Ovary (tissue), 10 donors: ENCODE measurements around the gene AIFM1. TPM values are rescaled to one million over a fixed set of nuclear protein-coding genes. Genes with fewer than 3 reads are reported as not detected.

Source experiments
- DNase-seq, 5 donors: peaks; one replicate each; pipeline ENCODE4 v3.0.0-alpha.2; 2019 to 2020
- H3K27ac ChIP-seq, 2 donors: fragments of 200-600 bp; one replicate each; pipeline versions ENCODE4 v1.5.1 to v1.8.0; 2019 to 2022
- H3K27me3 ChIP-seq: fragments of 200-600 bp; one replicate; pipeline ENCODE4 v1.8.0; 2022
- H3K36me3 ChIP-seq: fragments of 200-600 bp; sonication (generic); one replicate; pipeline ENCODE4 v1.5.1; 2019
- H3K4me1 ChIP-seq: one replicate; pipeline ENCODE4 v1.8.1; 2013; ENCODE audit warnings: mild to moderate bottlenecking, moderate library complexity; ENCODE audit not compliant: insufficient read depth
- H3K4me3 ChIP-seq: fragments of 200-600 bp; sonication (generic); one replicate; pipeline ENCODE4 v1.5.1; 2017
- H3K9me3 ChIP-seq, 2 donors: fragments of 200-600 bp in 1 of 2; sonication (generic) in 1 of 2; one replicate each; pipeline versions ENCODE4 v1.5.1 to v1.8.1; 2013 to 2019; ENCODE audit warnings: mild to moderate bottlenecking in 1 of 2, moderate library complexity in 1 of 2
- CTCF ChIP-seq, 3 donors: fragments of 450-650 bp in 2 of 3; fragments of 200-600 bp in 1 of 3; IDR thresholded peaks; one replicate each; pipeline versions ENCODE4 v1.5.1 to v1.8.0; 2016 to 2022; ENCODE audit warnings: antibody characterized with exemption in 3 of 3, mild to moderate bottlenecking in 1 of 3
- EP300 ChIP-seq: sonication (generic); formaldehyde crosslinking; IDR thresholded peaks from one replicate; pipeline ENCODE4 v1.6.1; 2017; ENCODE audit warnings: antibody characterized with exemption
- POLR2A ChIP-seq: fragments of 450-650 bp; IDR thresholded peaks from one replicate; pipeline ENCODE4 v1.6.1; 2017; ENCODE audit warnings: antibody characterized with exemption, mild to moderate bottlenecking, moderate library complexity
- WGBS, 3 donors: extraction: QIAGEN DNeasy Blood & Tissue Kit in 1 of 3; methylation state at CpG; one replicate each; pipeline versions ENCODE4 v1.1.5 to v1.1.7; 2013 to 2017; 5-methylcytosine and 5-hydroxymethylcytosine counted together
- intact Hi-C, 4 donors: fragments of 100-400 bp; cut with DNase I; formaldehyde crosslinking; loops; one replicate each; pipeline versions ENCODE4 v1.11.0 to v1.15.1; 2022 to 2023
- long read RNA-seq, 3 donors: library from polyadenylated mRNA in 2 of 3; unstranded in 2 of 3; transcript quantifications; one replicate each; pipeline ENCODE4 v2.0.0 and lab custom pipeline, GENCODE V29; 2021 to 2026
- polyA plus RNA-seq, 2 donors: library from polyadenylated mRNA; stranded (reverse); fragments of 200-250 nt in 1 of 2; fragments of 350-450 nt in 1 of 2; fragmentation: Illumina TruSeq in 1 of 2; extraction: RNeasy Lipid Tissue Mini Kit (QIAGEN cat#74804) in 1 of 2; gene quantifications; one replicate each; pipeline ENCODE4 v1.2.3, GENCODE V29; 2013 to 2014
- total RNA-seq, 7 donors: library from RNA; depleted of rRNA in 2 of 7; stranded (reverse); fragments of >200 nt in 2 of 7; fragmentation: NEBNext Ultra II Directional in 3 of 7; extraction: Animal tissue kit (Norgen Biotek cat#: 25700) in 3 of 7; gene quantifications; one replicate each; pipeline versions ENCODE4 v1.1.0 to v1.2.4, GENCODE V29; 2016 to 2023
- donor health status: DM: no; HTN: no; CAD: no; lungs with moderate emphysema.
- donor health status: DM: no; HTN: no; CAD: no.
- donor health status: Bipolar disorder and iron deficiency.
- donor health status: DM: yes; HTN: yes; CAD: no.
- donor health status: DM: no; HTN: no; CAD: no.
- donor health status: DM: yes; HTN: yes; CAD: no.

Gene AIFM1
- total RNA-seq (10 to 100 TPM in 6 of 7 donors, 1 to 10 TPM in 1; 5.2 to 25.6 (median 20.5) TPM), polyA plus RNA-seq (10 to 100 TPM; 11.7 to 51.4 TPM)
- long read RNA-seq, donor 1, transcript AIFM1-201 (16 exons, 2,260 nt) = major isoform, 78 of 94 reads
- long read RNA-seq, donor 1, partial matches to known transcripts = 4 of 94 reads
- long read RNA-seq, donor 1, other reads (novel, unspliced or antisense) = 12 of 94 reads
- long read RNA-seq, donor 2, transcript AIFM1-201 (16 exons, 2,260 nt) = major isoform, 26 of 38 reads
- long read RNA-seq, donor 2, partial matches to known transcripts = 12 of 38 reads
- long read RNA-seq, donor 2, other reads (novel, unspliced or antisense) = 0 of 38 reads
- long read RNA-seq, donor 3, transcript AIFM1-201 (16 exons, 2,260 nt) = major isoform, 27 of 32 reads
- long read RNA-seq, donor 3, partial matches to known transcripts = 3 of 32 reads
- long read RNA-seq, donor 3, other reads (novel, unspliced or antisense) = 2 of 32 reads

- intact Hi-C loops = no loop called here
- no peaks in the 10 kb centered on the region for H3K27me3 ChIP-seq
- peak within 1 kb of the TSS; percentile 47 to 77 for H3K27ac ChIP-seq
- WGBS, 3 donors = 34 to 41% (median 38%) methylated on average over 50 of the region's 50 CpGs
- H3K36me3 ChIP-seq = no peaks in the 10 kb centered on the region
- peak; percentile 89 to 92 (median 90) for DNase-seq
- peak within 1 kb of the TSS; percentile 39 for H3K4me3 ChIP-seq
- no peaks in the 10 kb centered on the region for H3K9me3 ChIP-seq
- H3K4me1 ChIP-seq = peaks cover 2% of the 10 kb centered on the region
- TF ChIP-seq POLR2A (peak; percentile 46), CTCF (IDR thresholded peaks at IDR 0.05) (no peak), EP300 (no peak)
Measured at GRCh38 chrX:130165703-130166502, at the start of gene AIFM1. TSS of gene AIFM1 (minus strand) at chrX:130165841. CDS start at chrX:130165656, 185 bp downstream.

GRCh38 chrX:130213376-130213775 is 47.7 kb upstream of the AIFM1 start:
- TF ChIP-seq POLR2A = no peak
- TF ChIP-seq CTCF (IDR thresholded peaks at IDR 0.05) = no peak
- no peak for TF ChIP-seq EP300
- 76 to 88% (median 83%) methylated on average over 2 of the region's 2 CpGs for WGBS, 3 donors
- intact Hi-C loops = no loop called here

GRCh38 chrX:130212371-130212770 is 46.7 kb upstream of the AIFM1 start:
- TF ChIP-seq CTCF (IDR thresholded peaks at IDR 0.05) (no peak), POLR2A (no peak), EP300 (no peak)
- Histone ChIP-seq H3K27me3 (no peaks in the 10 kb centered on the region), H3K9me3 (no peaks in the 10 kb centered on the region), H3K36me3 (no peaks in the 10 kb centered on the region), H3K4me3 (no peak overlapping the region), H3K27ac (no peak overlapping the region), H3K4me1 (no peaks in the 10 kb centered on the region)
- no peak for DNase-seq
- intact Hi-C loops = no loop called here
- 46 to 86% (median 56%) methylated on average over 1 of the region's 1 CpG for WGBS, 3 donors

More at GRCh38 chrX:130213376-130213775, 47.7 kb upstream of the AIFM1 start:
- Histone ChIP-seq H3K27ac (no peak overlapping the region), H3K27me3 (no peaks in the 10 kb centered on the region), H3K4me1 (no peaks in the 10 kb centered on the region), H3K36me3 (no peaks in the 10 kb centered on the region), H3K9me3 (no peaks in the 10 kb centered on the region), H3K4me3 (no peak overlapping the region)
- no peak for DNase-seq

- DNase-seq = no peak
- 68 to 74% (median 73%) methylated on average over 4 of the region's 4 CpGs for WGBS, 3 donors
- Histone ChIP-seq H3K27me3 (no peaks in the 10 kb centered on the region), H3K27ac (no peak overlapping the region), H3K4me1 (no peaks in the 10 kb centered on the region), H3K36me3 (no peaks in the 10 kb centered on the region), H3K9me3 (no peaks in the 10 kb centered on the region), H3K4me3 (no peak overlapping the region)
- intact Hi-C loops = no loop called here
- TF ChIP-seq POLR2A (no peak), CTCF (IDR thresholded peaks at IDR 0.05) (no peak), EP300 (no peak)
Measured at GRCh38 chrX:130211415-130212186, 46.0 kb upstream of the AIFM1 start.
